Smooth muscle cell (in vitro differentiated cells): ENCODE measurements around the gene SARDH. TPM values are rescaled to one million over a fixed set of nuclear protein-coding genes. Genes with fewer than 3 reads are reported as not detected.

Source experiments
- DNase-seq: peaks from one replicate; lab custom pipeline; 2025; ENCODE audit not compliant: unreplicated experiment; lab: John Stamatoyannopoulos, UW
- H2AFZ ChIP-seq: fragments of 200-600 bp; sonication (generic); 2 replicates; pipeline ENCODE4 v1.6.0; 2016; ENCODE audit warnings: antibody characterized with exemption, low read depth, mild to moderate bottlenecking
- H3F3A ChIP-seq: fragments of 200-600 bp; sonication (generic); 2 replicates; pipeline ENCODE4 v1.6.0; 2017; ENCODE audit warnings: antibody characterized with exemption, low read depth
- H3K27ac ChIP-seq: fragments of 200-600 bp; sonication (generic); 2 replicates; pipeline ENCODE4 v1.5.1; 2016; ENCODE audit warnings: low read depth, mild to moderate bottlenecking
- H3K27me3 ChIP-seq: fragments of 200-600 bp; sonication (generic); 2 replicates; pipeline ENCODE4 v1.6.1; 2016; ENCODE audit warnings: low read depth, mild to moderate bottlenecking
- H3K36me3 ChIP-seq: fragments of 200-600 bp; sonication (generic); 2 replicates; pipeline ENCODE4 v1.5.1; 2016; ENCODE audit warnings: low read depth
- H3K4me1 ChIP-seq: fragments of 200-600 bp; sonication (generic); 2 replicates; pipeline ENCODE4 v1.5.1; 2016; ENCODE audit warnings: low read depth
- H3K4me2 ChIP-seq: fragments of 200-600 bp; sonication (generic); 2 replicates; pipeline ENCODE4 v1.6.0; 2016; ENCODE audit warnings: mild to moderate bottlenecking
- H3K4me3 ChIP-seq: fragments of 200-600 bp; sonication (generic); 2 replicates; pipeline ENCODE4 v1.5.1; 2016; ENCODE audit warnings: mild to moderate bottlenecking
- H3K79me2 ChIP-seq: fragments of 200-600 bp; sonication (generic); 2 replicates; pipeline ENCODE4 v1.6.0; 2016; ENCODE audit warnings: low read depth, mild to moderate bottlenecking
- H3K9ac ChIP-seq: fragments of 200-600 bp; sonication (generic); 2 replicates; pipeline ENCODE4 v1.6.0; 2016; ENCODE audit warnings: low read depth
- H3K9me3 ChIP-seq: fragments of 200-600 bp; sonication (generic); replicated peaks from 2 replicates; pipeline ENCODE4 v1.5.1; 2016; ENCODE audit warnings: low read depth
- H4K20me1 ChIP-seq: fragments of 200-600 bp; sonication (generic); 2 replicates; pipeline ENCODE4 v1.6.0; 2016; ENCODE audit warnings: low read depth
- CTCF ChIP-seq: fragments of 200-600 bp; sonication (generic); IDR thresholded peaks from 2 replicates; pipeline ENCODE4 v1.5.1; 2017; ENCODE audit warnings: borderline replicate concordance, mild to moderate bottlenecking, antibody characterized with exemption; ENCODE audit not compliant: insufficient read depth, poor library complexity, severe bottlenecking
- WGBS: methylation state at CpG from one replicate; pipeline ENCODE4 v1.1.7; 2016; ENCODE audit warnings: low lambda C conversion rate; 5-methylcytosine and 5-hydroxymethylcytosine counted together
- polyA plus RNA-seq: library from polyadenylated mRNA; unstranded; fragments of >200 nt; fragmentation: Nextera tagmentation; extraction: Ambion mirVana; gene quantifications from 2 replicates; pipeline ENCODE4 v1.2.1, GENCODE V29; 2016
- total RNA-seq: library from RNA; depleted of rRNA; stranded (reverse); fragments of >200 nt; gene quantifications from 2 replicates; pipeline ENCODE4 v1.2.3, GENCODE V29; 2014

SARDH gene
- total and polyA plus RNA-seq, 2 experiments from 2014 or later: 3.3 to 10.1 TPM

- H3K36me3 ChIP-seq: peaks cover 31% of the 10 kb centered on the region
- no peak overlapping the region for H2AFZ ChIP-seq
- H3F3A ChIP-seq: no peaks in the 10 kb centered on the region
- H3K4me2 ChIP-seq: no peak overlapping the region
- no peaks in the 10 kb centered on the region for H3K4me1 ChIP-seq
- H3K9me3 ChIP-seq: peaks cover 3% of the 10 kb centered on the region
- H3K4me3 ChIP-seq: no peak overlapping the region
- H3K79me2 ChIP-seq: no peaks in the 10 kb centered on the region
- WGBS: 95% methylated on average over 12 of the region's 15 CpGs
- no peak overlapping the region for H3K9ac ChIP-seq
- no peaks in the 10 kb centered on the region for H4K20me1 ChIP-seq
- DNase-seq: no peak
- H3K27me3 ChIP-seq: no peaks in the 10 kb centered on the region
- TF ChIP-seq CTCF: no peak
- H3K27ac ChIP-seq: no peak overlapping the region
Measured at GRCh38 chr9:133768859-133769510, 30.8 kb upstream of the SARDH start.

- H3F3A ChIP-seq: no peaks in the 10 kb centered on the region
- TF ChIP-seq CTCF: no peak
- H3K79me2 ChIP-seq: no peaks in the 10 kb centered on the region
- no peak overlapping the region for H3K4me3 ChIP-seq
- no peaks in the 10 kb centered on the region for H4K20me1 ChIP-seq
- no peak overlapping the region for H3K27ac ChIP-seq
- no peaks in the 10 kb centered on the region for H3K27me3 ChIP-seq
- H3K4me2 ChIP-seq: no peak overlapping the region
- H3K9ac ChIP-seq: no peak overlapping the region
- peaks cover 3% of the 10 kb centered on the region for H3K9me3 ChIP-seq
- H3K36me3 ChIP-seq: peaks cover 31% of the 10 kb centered on the region
- no peak for DNase-seq
- H3K4me1 ChIP-seq: no peaks in the 10 kb centered on the region
- WGBS: 98% methylated on average over 15 of the region's 17 CpGs
- H2AFZ ChIP-seq: no peak overlapping the region
Measured at GRCh38 chr9:133768371-133768858, 30.3 kb upstream of the SARDH start.

GRCh38 chr9:133767625-133768024 is 29.5 kb upstream of the SARDH start:
- WGBS: 96% methylated on average over 1 of the region's 1 CpG
- peaks cover 3% of the 10 kb centered on the region for H3K9me3 ChIP-seq
- H3K4me1 ChIP-seq: no peaks in the 10 kb centered on the region

More at GRCh38 chr9:133767625-133768024, 29.5 kb upstream of the SARDH start:
- no peak overlapping the region for H2AFZ ChIP-seq
- TF ChIP-seq CTCF: no peak
- H3K9ac ChIP-seq: no peak overlapping the region
- no peaks in the 10 kb centered on the region for H3K27me3 ChIP-seq
- no peaks in the 10 kb centered on the region for H3F3A ChIP-seq
- no peak for DNase-seq
- H3K4me2 ChIP-seq: no peak overlapping the region
- H3K4me3 ChIP-seq: no peak overlapping the region
- no peak overlapping the region for H3K27ac ChIP-seq
- H3K79me2 ChIP-seq: no peaks in the 10 kb centered on the region
- no peaks in the 10 kb centered on the region for H4K20me1 ChIP-seq
- peaks cover 31% of the 10 kb centered on the region for H3K36me3 ChIP-seq
